GM12878 (cell line): ENCODE results near the gene BORCS5. TPM values are rescaled to one million over a fixed set of nuclear protein-coding genes. Genes with fewer than 3 reads are reported as not detected.
A peak's percentile ranks its signal among the peaks of the same experiment; 100 is the strongest.

ENCODE experiments used
- ATAC-seq: fragments of 200-7000 bp; cut with Tn5 transposase; 3 replicates; pipeline ENCODE4 v1.9.1; 2020; ENCODE audit warnings: mild to moderate bottlenecking, moderate library complexity
- BruUV-seq: library from RNA; stranded (reverse); fragments of 400-500 nt; replicated peaks from 2 replicates; lab custom pipeline; 2021; lab: Mats Ljungman, UMichigan
- CTCF ChIA-PET: fragments of 300-600 bp; sonication (Branson Sonifier 250); formaldehyde crosslinking; extraction: SDS; loops from one replicate; lab custom pipeline; 2021; ENCODE audit warnings: inconsistent platforms; lab: Yijun Ruan, JAX
- POLR2A ChIA-PET: fragments of 350-600 bp; formaldehyde crosslinking; extraction: SDS; loops from one replicate; lab custom pipeline; 2021; ENCODE audit warnings: inconsistent platforms; lab: Charles Lee
- RAD21 ChIA-PET: fragments of 300-600 bp; sonication (Branson Sonifier 250); formaldehyde crosslinking; loops from one replicate; lab custom pipeline; 2023; ENCODE audit warnings: antibody characterized with exemption; ENCODE audit not compliant: unreplicated experiment; lab: Charles Lee
- SMC1A ChIA-PET: fragments of 300-600 bp; sonication (Branson Sonifier 250); formaldehyde crosslinking; loops from one replicate; lab custom pipeline; 2023; ENCODE audit not compliant: unreplicated experiment, uncharacterized antibody; lab: Charles Lee
- DNase-seq: peaks from one replicate; pipeline ENCODE4 v3.0.0-alpha.2; 2011; ENCODE audit warnings: low read depth, low spot score
- FAIRE-seq: peaks from 3 replicates; lab custom pipeline; 2011; peaks lifted over from hg19 to GRCh38; lab: Jason Lieb, UNC
- H2AFZ ChIP-seq: 2 replicates; pipeline ENCODE4 v1.6.0; 2011; ENCODE audit warnings: low read depth, low read length, control low read depth; ENCODE audit not compliant: control insufficient read depth
- H3K27ac ChIP-seq: 2 replicates; pipeline ENCODE4 v1.5.1; 2011; ENCODE audit warnings: control low read depth; ENCODE audit not compliant: control insufficient read depth, insufficient read depth
- H3K27me3 ChIP-seq, 2 experiments: replicated peaks in 1 of 2; 2 replicates each; pipeline versions ENCODE4 v1.6.0 to v1.6.1; 2011; ENCODE audit warnings: low read length in 1 of 2; ENCODE audit not compliant: control insufficient read depth in 2 of 2, insufficient read depth in 2 of 2
- H3K36me3 ChIP-seq, 2 experiments: 2 replicates each; pipeline ENCODE4 v1.5.1; 2011; ENCODE audit warnings: low read length in 1 of 2; ENCODE audit not compliant: control insufficient read depth in 2 of 2, insufficient read depth in 2 of 2
- H3K4me1 ChIP-seq: 2 replicates; pipeline ENCODE4 v1.6.1; 2011; ENCODE audit warnings: mild to moderate bottlenecking, low read length, moderate library complexity, mixed read lengths; ENCODE audit not compliant: control insufficient read depth, insufficient read depth
- H3K4me2 ChIP-seq: 2 replicates; pipeline ENCODE4 v1.6.0; 2011; ENCODE audit warnings: control low read depth; ENCODE audit not compliant: control insufficient read depth, insufficient read depth
- H3K4me3 ChIP-seq: fragments of 200-600 bp; sonication (generic); 2 replicates; pipeline ENCODE4 v1.5.1; 2016
- H3K79me2 ChIP-seq: 2 replicates; pipeline ENCODE4 v1.6.0; 2011; ENCODE audit warnings: low read length; ENCODE audit not compliant: control insufficient read depth, insufficient read depth
- H3K9ac ChIP-seq: 2 replicates; pipeline ENCODE4 v1.8.0; 2011; ENCODE audit warnings: low read length, control low read depth, mixed read lengths; ENCODE audit not compliant: control insufficient read depth, insufficient read depth
- H3K9me3 ChIP-seq: replicated peaks from 3 replicates; pipeline ENCODE4 v1.5.1; 2011; ENCODE audit warnings: mild to moderate bottlenecking, low read length; ENCODE audit not compliant: control insufficient read depth, insufficient read depth
- H4K20me1 ChIP-seq: 2 replicates; pipeline ENCODE4 v1.6.0; 2011; ENCODE audit not compliant: control insufficient read depth, insufficient read depth
- EP300 ChIP-seq, 2 experiments: fragments of 150-350 bp in 1 of 2; IDR thresholded peaks; 2 replicates each; pipeline ENCODE4 v1.6.1; 2011 to 2012; ENCODE audit warnings: low read depth in 2 of 2, low read length in 2 of 2, borderline replicate concordance in 1 of 2, improper control_type of control experiment in 1 of 2, inconsistent platforms in 1 of 2; ENCODE audit not compliant: control insufficient read depth in 1 of 2
- RAD21 ChIP-seq: IDR thresholded peaks from 2 replicates; pipeline ENCODE4 v1.6.1; 2011; ENCODE audit warnings: mild to moderate bottlenecking, low read depth, low read length, moderate library complexity; ENCODE audit not compliant: insufficient read depth
- RELB ChIP-seq: fragments of 450-650 bp; IDR thresholded peaks from 2 replicates; pipeline ENCODE4 v1.6.1; 2017; ENCODE audit warnings: low read depth, mild to moderate bottlenecking, moderate library complexity
- SKIL ChIP-seq: fragments of 450-650 bp; IDR thresholded peaks from 2 replicates; pipeline ENCODE4 v1.6.1; 2017; ENCODE audit warnings: mild to moderate bottlenecking, low read depth, inconsistent platforms; ENCODE audit not compliant: poor library complexity, severe bottlenecking
- TCF3 ChIP-seq: IDR thresholded peaks from 2 replicates; pipeline ENCODE4 v1.6.1; 2012; ENCODE audit warnings: low read depth, mild to moderate bottlenecking, low read length, borderline replicate concordance; ENCODE audit not compliant: insufficient read depth
- ZNF384 ChIP-seq: IDR thresholded peaks from 2 replicates; pipeline ENCODE4 v1.6.1; 2012; ENCODE audit warnings: low read depth, mild to moderate bottlenecking, low read length, improper control_type of control experiment, borderline replicate concordance
- ZZZ3 ChIP-seq: IDR thresholded peaks from 2 replicates; pipeline ENCODE4 v1.6.1; 2011; ENCODE audit warnings: low read depth; ENCODE audit not compliant: control insufficient read depth, insufficient read length
- WGBS: methylation state at CpG from one replicate; pipeline ENCODE4 v1.1.6; 2016; ENCODE audit warnings: low lambda C conversion rate; ENCODE audit not compliant: insufficient replicate concordance, insufficient coverage; ENCODE audit errors: missing lambda C conversion rate; 5-methylcytosine and 5-hydroxymethylcytosine counted together
- in situ Hi-C: fragments of 300-500 bp; cut with MboI; formaldehyde crosslinking; loops from 9 replicates; pipeline ENCODE4 v1.14.3; 2018; ENCODE audit warnings: mixed read lengths
- intact Hi-C: fragments of 100-400 bp; cut with micrococcal nuclease; formaldehyde crosslinking; loops from one replicate; pipeline ENCODE4 v1.14.2; 2022; ENCODE audit not compliant: unreplicated experiment
- polyA plus RNA-seq, 11 experiments: library from polyadenylated mRNA; depleted of rRNA in 4 of 11; unstranded in 6 of 11; stranded (reverse) in 5 of 11; fragments of >200 nt; fragmentation: Nextera tagmentation in 4 of 11; fragmentation: Illumina TruSeq in 1 of 11; extraction: Ambion mirVana in 4 of 11; extraction: Trizol in 1 of 11; gene quantifications; 1 replicate in 1 of 11; 2 replicates in 10 of 11; pipeline versions ENCODE4 v1.2.1 to v1.2.3, GENCODE V29; 2011 to 2016; ENCODE audit warnings: inconsistent platforms in 2 of 11, missing spikeins in 2 of 11, low read depth in 1 of 11
- total RNA-seq, 4 experiments: library from RNA; depleted of rRNA in 3 of 4; stranded (reverse); fragments of >200 nt in 3 of 4; fragmentation: Illumina TruSeq in 1 of 4; extraction: Trizol in 1 of 4; gene quantifications; 2 replicates each; pipeline versions ENCODE4 v1.2.1 to v1.2.3, GENCODE V29; 2013 to 2021

BORCS5 gene
- total and polyA plus RNA-seq, 10 of the 15 experiments (the other 5 are each of a cell fraction or from before 2014, with no cell fraction given): 1.4 to 39.7 (median 16.1) TPM

GRCh38 chr12:12482150-12482761 is 125.4 kb downstream of the BORCS5 start:
- Histone ChIP-seq H3K4me2 (peak overlapping the region; percentile 49), H3K27me3 (no peaks in the 10 kb centered on the region), H3K9ac (no peak overlapping the region), H3K4me1 (peaks cover 21% of the 10 kb centered on the region), H3K27ac (peak overlapping the region; percentile 78), H3K4me3 (no peak overlapping the region), H3K36me3 (peaks cover 14 to 31% of the 10 kb centered on the region in 2 experiments), H4K20me1 (no peaks in the 10 kb centered on the region), H3K79me2 (peaks cover 2% of the 10 kb centered on the region)
- in situ Hi-C loops (no loop called here), intact Hi-C loops (no loop called here)
- 96% methylated on average over 6 of the region's 6 CpGs for WGBS
- SMC1A ChIA-PET: interaction anchor here (0.6 to 8.3 kb wide), 25 partner anchors 8 to 215 kb away, joined by 3 to 98 read pairs (median 5); no protein-coding TSS in a partner anchor
- POLR2A ChIA-PET: interaction anchor here (1.0 to 2.4 kb wide), 10 partner anchors 12 to 164 kb away, joined by 3 to 15 read pairs (median 4); no protein-coding TSS in a partner anchor
- FAIRE-seq: no peak
- no peak for DNase-seq
- RAD21 ChIA-PET: interaction anchor here (0.7 to 4.5 kb wide), 15 partner anchors 8 to 254 kb away, joined by 3 to 42 read pairs (median 4); no protein-coding TSS in a partner anchor
- BruUV-seq: no TSS peak
- no peak for TF ChIP-seq ZZZ3
- TF ChIP-seq, all 136 proteins: peak for 0
- Histone ChIP-seq H3K9me3 (no peaks in the 10 kb centered on the region), H2AFZ (no peak overlapping the region)
- CTCF ChIA-PET: interaction anchor here (0.6 to 10.6 kb wide), 10 partner anchors 7 to 215 kb away, joined by 3 to 72 read pairs (median 4); no protein-coding TSS in a partner anchor
- ATAC-seq: no peak

- Histone ChIP-seq H3K9me3 (no peaks in the 10 kb centered on the region), H3K4me3 (no peak overlapping the region), H3K27ac (peak overlapping the region; percentile 78), H3K27me3 (no peaks in the 10 kb centered on the region), H3K9ac (no peak overlapping the region), H3K36me3 (peaks cover 9 to 24% of the 10 kb centered on the region in 2 experiments), H3K79me2 (peaks cover 2% of the 10 kb centered on the region), H2AFZ (no peak overlapping the region), H4K20me1 (no peaks in the 10 kb centered on the region), H3K4me1 (peaks cover 21% of the 10 kb centered on the region), H3K4me2 (peak overlapping the region; percentile 49)
- in situ Hi-C loops: no loop called here
- RAD21 ChIA-PET: interaction anchor here (0.7 to 4.5 kb wide), 19 partner anchors 9 to 253 kb away, joined by 3 to 42 read pairs (median 4); no protein-coding TSS in a partner anchor
- 72% methylated on average over 6 of the region's 6 CpGs for WGBS
- POLR2A ChIA-PET: interaction anchor here (0.7 to 2.4 kb wide), 13 partner anchors 11 to 163 kb away, joined by 3 to 15 read pairs (median 3); no protein-coding TSS in a partner anchor
- CTCF ChIA-PET: interaction anchor here (0.6 to 10.6 kb wide), 12 partner anchors 8 to 214 kb away, joined by 3 to 72 read pairs (median 3); no protein-coding TSS in a partner anchor
- intact Hi-C loops: no loop called here
- DNase-seq (no peak), FAIRE-seq (no peak), ATAC-seq (peak; percentile 72)
- no TSS peak for BruUV-seq
- SMC1A ChIA-PET: interaction anchor here (0.6 to 8.3 kb wide), 20 partner anchors 9 to 214 kb away, joined by 3 to 98 read pairs (median 4); no protein-coding TSS in a partner anchor
- no peak for TF ChIP-seq ZNF384
- TF ChIP-seq TCF3: 0 out of 2 replicates have a peak, but pooled peaks have one; percentile 18
- peak; percentile 83; the same call in 1 of the 2 replicates for TF ChIP-seq RELB
- 0 out of 2 replicates have a peak, but pooled peaks have one; percentile 2 for TF ChIP-seq RAD21
- no peak for TF ChIP-seq SKIL
- TF ChIP-seq EP300 (IDR thresholded peaks at IDR 0.05; ENCODE audit: borderline replicate concordance in 1 of 2, control insufficient read depth in 1 of 2, low read depth in 2 of 2, low read length in 2 of 2): peak; percentile 58 to 63; a peak in 3 of 4 replicates
These were observed 126.1 kb downstream of the BORCS5 start for GRCh38 chr12:12482959-12483358.
